OCI-LY3 (cell line): Measurements from ENCODE around the gene NRF1.

Source experiments
- H2AFZ ChIP-seq: fragments of 200-600, 300-600 bp; shearing (Covaris generic); 2 replicates; pipeline ENCODE4 v1.6.0; 2014; ENCODE audit warnings: antibody characterized with exemption, low read depth, low read length
- H3K27ac ChIP-seq: fragments of 200-600, 300-600 bp; sonication (generic); 2 replicates; pipeline ENCODE4 v1.5.1; 2014; ENCODE audit warnings: mild to moderate bottlenecking, low read length, moderate library complexity, mixed read lengths
- H3K27me3 ChIP-seq: fragments of 200-600, 300-600 bp; sonication (generic); 2 replicates; pipeline ENCODE4 v1.6.1; 2014; ENCODE audit warnings: low read depth, low read length, mixed read lengths
- H3K36me3 ChIP-seq: fragments of 200-600, 300-600 bp; sonication (generic); replicated peaks from 2 replicates; pipeline ENCODE3; 2014; ENCODE audit warnings: low read depth, low read length, mixed read lengths
- H3K4me1 ChIP-seq: fragments of 300-600, 200-600 bp; sonication (generic); 2 replicates; pipeline ENCODE4 v1.6.1; 2014; ENCODE audit warnings: low read length, mixed read lengths
- H3K4me2 ChIP-seq: fragments of 200-600, 300-600 bp; sonication (generic); 2 replicates; pipeline ENCODE4 v1.6.1; 2014; ENCODE audit warnings: low read length, mixed read lengths
- H3K4me3 ChIP-seq: fragments of 300-600, 200-600 bp; sonication (generic); 2 replicates; pipeline ENCODE4 v1.5.1; 2014; ENCODE audit warnings: antibody characterized with exemption, mild to moderate bottlenecking, low read length, moderate library complexity
- H3K79me2 ChIP-seq: fragments of 300-600, 200-600 bp; shearing (Covaris generic); 2 replicates; pipeline ENCODE4 v1.6.1; 2014; ENCODE audit warnings: mild to moderate bottlenecking, low read length, mixed read lengths
- H3K9ac ChIP-seq: fragments of 300-600, 200-600 bp; shearing (Covaris generic); 2 replicates; pipeline ENCODE4 v1.6.0; 2014; ENCODE audit warnings: mild to moderate bottlenecking, low read length, moderate library complexity
- H3K9me3 ChIP-seq: fragments of 200-600, 300-600 bp; shearing (Covaris generic); 2 replicates; pipeline ENCODE4 v1.6.1; 2014; ENCODE audit warnings: low read length, mixed read lengths; ENCODE audit not compliant: insufficient read depth
- H4K20me1 ChIP-seq: fragments of 200-600, 300-600 bp; sonication (generic); 2 replicates; pipeline ENCODE4 v1.6.1; 2016; ENCODE audit warnings: low read length, mixed read lengths; ENCODE audit not compliant: insufficient read depth
- EZH2phosphoT487 ChIP-seq: fragments of 200-600 bp; shearing (Covaris generic); IDR thresholded peaks from 2 replicates; pipeline ENCODE4 v1.6.1; 2018; ENCODE audit warnings: antibody characterized with exemption, mixed run types, low read depth
- TF ChIP-seq, protein P1 (sequence below): fragments of 200-600, 300-600 bp; sonication (generic); IDR thresholded peaks from 2 replicates; pipeline ENCODE4 v1.5.1; 2014; ENCODE audit warnings: antibody characterized with exemption, low read length, low read depth

Gene NRF1

DNA sequence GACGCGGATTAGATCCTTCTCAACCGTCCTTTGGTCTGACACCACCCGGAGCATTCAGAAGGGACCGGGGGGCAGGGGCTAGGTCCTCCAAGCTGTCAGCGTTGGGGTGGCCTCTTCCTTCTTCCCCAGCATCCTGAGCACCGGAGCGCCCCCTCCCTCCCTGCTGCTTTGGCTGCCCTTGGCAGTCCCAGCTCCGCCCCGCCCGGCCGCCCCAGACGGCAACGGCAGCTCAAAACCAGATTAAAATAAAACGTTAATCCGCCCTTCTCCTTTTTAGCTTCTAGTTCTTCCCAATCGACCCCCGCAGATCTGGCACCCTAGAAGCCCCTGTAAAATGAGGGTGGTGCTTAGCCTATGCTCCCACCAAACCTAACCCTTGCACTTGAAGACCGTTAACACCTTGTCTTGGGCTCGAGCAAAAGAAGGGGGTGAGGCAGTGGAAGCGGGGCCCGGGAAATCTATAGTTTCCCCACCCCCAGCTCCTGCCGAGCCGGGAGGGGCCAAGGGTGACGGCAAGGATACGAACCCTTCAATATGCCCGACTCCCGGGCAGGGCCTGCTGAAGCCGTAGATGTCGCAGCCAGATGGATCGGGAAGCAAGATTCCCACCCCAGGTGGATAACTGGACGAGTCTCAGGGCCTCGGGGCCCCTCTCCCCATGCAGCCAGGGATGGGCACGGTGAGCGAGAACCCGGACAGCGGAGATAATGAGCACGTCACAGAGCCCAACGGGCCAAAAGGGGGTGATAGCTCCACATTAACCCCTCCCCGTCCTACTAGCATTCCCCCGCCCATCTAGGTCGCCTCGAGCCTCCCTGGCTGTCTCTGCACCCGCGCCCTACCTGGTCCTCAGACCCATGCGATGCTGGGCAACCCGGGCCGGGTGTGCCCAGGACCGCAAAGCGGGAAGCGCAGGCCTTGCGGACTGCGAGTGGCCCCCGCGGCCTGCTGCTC lies 169.7 kb downstream of the NRF1 start:
- Histone ChIP-seq H3K27me3 (no peaks in the 10 kb centered on the region), H3K4me3 (peak overlapping the region; percentile 81), H3K9me3 (no peaks in the 10 kb centered on the region), H3K4me1 (0 out of 2 replicates have a peak, but pooled peaks cover 4% of the 10 kb centered on the region), H3K9ac (peak overlapping the region; percentile 48; the same call in 1 of the 2 replicates), H3K27ac (no peak overlapping the region), H3K4me2 (peak overlapping the region; percentile 87), H3K79me2 (no peaks in the 10 kb centered on the region), H4K20me1 (no peaks in the 10 kb centered on the region; the same call in 1 of the 2 replicates), H2AFZ (no peak overlapping the region), H3K36me3 (no peaks in the 10 kb centered on the region)
- no peak for TF ChIP-seq EZH2phosphoT487
- TF ChIP-seq, protein P1, sequence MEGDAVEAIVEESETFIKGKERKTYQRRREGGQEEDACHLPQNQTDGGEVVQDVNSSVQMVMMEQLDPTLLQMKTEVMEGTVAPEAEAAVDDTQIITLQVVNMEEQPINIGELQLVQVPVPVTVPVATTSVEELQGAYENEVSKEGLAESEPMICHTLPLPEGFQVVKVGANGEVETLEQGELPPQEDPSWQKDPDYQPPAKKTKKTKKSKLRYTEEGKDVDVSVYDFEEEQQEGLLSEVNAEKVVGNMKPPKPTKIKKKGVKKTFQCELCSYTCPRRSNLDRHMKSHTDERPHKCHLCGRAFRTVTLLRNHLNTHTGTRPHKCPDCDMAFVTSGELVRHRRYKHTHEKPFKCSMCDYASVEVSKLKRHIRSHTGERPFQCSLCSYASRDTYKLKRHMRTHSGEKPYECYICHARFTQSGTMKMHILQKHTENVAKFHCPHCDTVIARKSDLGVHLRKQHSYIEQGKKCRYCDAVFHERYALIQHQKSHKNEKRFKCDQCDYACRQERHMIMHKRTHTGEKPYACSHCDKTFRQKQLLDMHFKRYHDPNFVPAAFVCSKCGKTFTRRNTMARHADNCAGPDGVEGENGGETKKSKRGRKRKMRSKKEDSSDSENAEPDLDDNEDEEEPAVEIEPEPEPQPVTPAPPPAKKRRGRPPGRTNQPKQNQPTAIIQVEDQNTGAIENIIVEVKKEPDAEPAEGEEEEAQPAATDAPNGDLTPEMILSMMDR: no peak

DNA sequence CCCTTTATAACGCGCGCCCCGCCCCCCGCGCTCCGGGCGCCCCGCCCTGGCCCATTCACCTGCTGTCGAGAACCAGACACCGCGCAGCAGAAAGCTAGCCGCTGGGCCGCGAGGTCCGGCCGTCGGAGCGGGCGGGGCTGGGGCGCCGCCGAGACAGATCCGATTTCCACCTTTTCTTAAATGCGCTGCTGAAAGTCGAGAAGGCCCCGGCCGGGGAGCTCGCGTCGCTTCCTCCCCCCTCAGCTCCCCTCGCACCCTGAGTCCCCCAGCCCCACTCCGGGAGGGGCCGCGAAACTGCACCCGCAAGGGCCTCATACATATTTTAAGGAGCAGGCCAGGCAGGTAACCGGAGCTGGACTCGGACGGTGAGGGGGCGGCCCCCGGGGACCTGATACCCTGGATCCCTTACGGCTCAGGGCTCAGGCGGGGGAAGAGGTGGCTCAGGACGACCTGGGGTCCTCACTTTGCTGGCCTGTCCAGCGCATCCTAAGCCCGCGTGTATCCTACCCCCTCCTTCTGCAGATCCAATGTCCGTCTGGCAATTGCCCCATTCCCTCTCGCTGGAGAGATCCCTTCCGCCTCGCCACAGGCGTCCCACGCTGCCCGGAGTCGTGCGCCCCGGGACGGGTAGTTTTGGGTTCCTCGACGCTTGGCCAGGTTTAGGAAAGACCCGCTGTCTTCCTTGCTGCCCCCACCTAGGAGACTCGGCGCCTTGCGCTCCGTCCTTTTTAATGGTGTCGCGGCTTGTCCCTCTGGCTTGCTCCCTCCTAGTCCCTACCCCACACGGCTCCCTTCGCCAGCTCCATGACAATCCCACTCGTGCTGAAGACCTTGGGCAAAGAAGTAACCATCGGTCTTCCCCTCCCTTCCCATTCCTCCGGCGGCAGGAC lies 170.7 kb downstream of the NRF1 start:
- Histone ChIP-seq H4K20me1 (no peaks in the 10 kb centered on the region; the same call in 1 of the 2 replicates), H3K4me1 (0 out of 2 replicates have a peak, but pooled peaks cover 4% of the 10 kb centered on the region), H3K9me3 (no peaks in the 10 kb centered on the region), H3K36me3 (no peaks in the 10 kb centered on the region), H3K4me3 (no peak overlapping the region), H3K4me2 (no peak overlapping the region), H3K27me3 (no peaks in the 10 kb centered on the region), H3K27ac (no peak overlapping the region), H3K9ac (no peak overlapping the region), H2AFZ (no peak overlapping the region), H3K79me2 (no peaks in the 10 kb centered on the region)
- TF ChIP-seq, protein P1: no peak
- no peak for TF ChIP-seq EZH2phosphoT487

DNA sequence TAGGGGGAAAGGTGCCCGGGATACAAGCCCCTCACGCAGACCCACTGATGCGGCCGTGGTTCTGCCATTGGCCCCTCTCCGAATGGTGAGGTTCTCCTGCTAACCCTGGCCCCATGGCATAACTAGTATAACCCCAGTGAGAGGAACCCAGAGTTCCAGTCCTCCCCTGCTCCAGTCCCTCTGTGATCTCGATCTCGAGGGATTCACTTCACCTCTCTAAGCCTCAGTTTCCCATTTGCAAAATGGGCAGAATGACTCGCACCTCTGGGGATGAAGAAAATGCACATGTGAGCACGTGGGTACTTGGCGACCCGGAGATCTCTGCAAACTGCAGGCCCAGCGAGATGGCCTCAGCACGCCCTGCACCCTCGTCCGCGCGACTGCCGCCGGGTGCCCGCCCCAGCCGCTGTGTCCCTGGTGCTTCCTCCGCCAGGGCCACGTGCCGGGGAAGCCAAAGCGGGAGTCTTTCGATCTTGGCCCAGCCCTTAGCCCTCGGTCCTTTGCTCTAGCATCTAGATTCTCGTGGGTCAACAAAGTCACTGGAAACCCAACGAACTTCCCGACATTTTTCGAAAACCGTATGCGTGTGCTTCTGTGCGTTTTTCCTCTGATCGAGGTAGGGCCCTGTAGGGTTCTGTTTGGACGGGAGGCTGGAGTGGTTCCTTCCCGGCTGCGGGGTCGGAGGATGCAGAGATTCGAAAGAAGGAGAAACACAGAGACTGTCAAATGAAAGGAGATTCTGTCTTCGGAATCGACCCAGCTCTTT lies 171.5 kb downstream of the NRF1 start:
- no peaks in the 10 kb centered on the region; the same call in 1 of the 2 replicates for H4K20me1 ChIP-seq
- no peaks in the 10 kb centered on the region for H3K27me3 ChIP-seq
- no peaks in the 10 kb centered on the region for H3K36me3 ChIP-seq
- H3K9me3 ChIP-seq: no peaks in the 10 kb centered on the region
- H3K27ac ChIP-seq: no peak overlapping the region
- H2AFZ ChIP-seq: no peak overlapping the region
- TF ChIP-seq, protein P1: no peak
- no peak for TF ChIP-seq EZH2phosphoT487
- H3K79me2 ChIP-seq: no peaks in the 10 kb centered on the region
- no peak overlapping the region for H3K4me3 ChIP-seq
- 0 out of 2 replicates have a peak, but pooled peaks cover 4% of the 10 kb centered on the region for H3K4me1 ChIP-seq
- no peak overlapping the region for H3K4me2 ChIP-seq
- no peak overlapping the region for H3K9ac ChIP-seq
